Omental fat pad (tissue), 4 donors: ENCODE results near the gene GNPAT. TPM values are rescaled to one million over a fixed set of nuclear protein-coding genes. Genes with fewer than 3 reads are reported as not detected.
A peak's percentile ranks its signal among the peaks of the same experiment; 100 is the strongest.

ENCODE experiments used
- ATAC-seq: fragments of 150-250 bp; one replicate; pipeline ENCODE4 v1.9.1; 2016; ENCODE audit warnings: mild to moderate bottlenecking, moderate library complexity; ENCODE audit not compliant: low FRiP score
- DNase-seq: peaks from one replicate; pipeline ENCODE4 v3.0.0-alpha.2; 2019; ENCODE audit warnings: low spot score
- CTCF ChIP-seq, 3 donors: fragments of 450-650 bp; IDR thresholded peaks; one replicate each; pipeline ENCODE4 v1.5.1; 2016 to 2017; ENCODE audit warnings: antibody characterized with exemption in 3 of 3, mild to moderate bottlenecking in 3 of 3, moderate library complexity in 2 of 3
- total RNA-seq, 4 donors: library from RNA; depleted of rRNA; stranded (reverse); fragments of >200 nt; gene quantifications; one replicate each; pipeline ENCODE4 v1.1.0, GENCODE V29; 2016

Gene GNPAT
- 10 to 100 TPM; 25.9 to 40.8 (median 34.2) TPM for total RNA-seq

GRCh38 chr1:231240883-231241735, at the start of gene GNPAT:
TSS of gene GNPAT (plus strand) at chr1:231241212. CDS start at chr1:231241379, 167 bp downstream.
- ATAC-seq = peak; percentile 98
- no peak for TF ChIP-seq CTCF (IDR thresholded peaks at IDR 0.05)
- peak; percentile 66 for DNase-seq

- DNase-seq = no peak
- TF ChIP-seq CTCF (IDR thresholded peaks at IDR 0.05) = no peak
- ATAC-seq = no peak
Measured at GRCh38 chr1:231192620-231193163, 48.3 kb upstream of the GNPAT start.

GRCh38 chr1:231193710-231194340, 47.2 kb upstream of the GNPAT start:
- no peak for TF ChIP-seq CTCF (IDR thresholded peaks at IDR 0.05)
- DNase-seq (no peak), ATAC-seq (no peak)

DNA sequence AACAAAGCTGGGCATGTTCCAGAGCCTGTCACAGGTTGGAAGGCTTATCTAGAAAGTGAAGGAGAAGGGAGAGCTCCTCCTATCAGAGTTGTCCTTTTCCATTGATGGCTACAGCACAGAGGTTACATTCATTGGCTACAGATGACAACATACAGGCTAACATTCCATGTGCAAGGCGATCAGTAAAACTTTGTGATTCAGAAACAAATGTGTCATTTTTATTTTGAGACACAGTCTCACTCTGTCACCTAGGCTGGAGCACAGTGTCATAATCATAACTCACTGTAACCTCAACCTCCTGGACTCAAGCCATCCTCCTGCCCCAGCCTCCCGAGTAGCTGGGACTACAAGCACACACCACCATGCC, 46.6 kb upstream of the GNPAT start:
- DNase-seq = no peak
- no peak for ATAC-seq
- no peak for TF ChIP-seq CTCF (IDR thresholded peaks at IDR 0.05)

DNA sequence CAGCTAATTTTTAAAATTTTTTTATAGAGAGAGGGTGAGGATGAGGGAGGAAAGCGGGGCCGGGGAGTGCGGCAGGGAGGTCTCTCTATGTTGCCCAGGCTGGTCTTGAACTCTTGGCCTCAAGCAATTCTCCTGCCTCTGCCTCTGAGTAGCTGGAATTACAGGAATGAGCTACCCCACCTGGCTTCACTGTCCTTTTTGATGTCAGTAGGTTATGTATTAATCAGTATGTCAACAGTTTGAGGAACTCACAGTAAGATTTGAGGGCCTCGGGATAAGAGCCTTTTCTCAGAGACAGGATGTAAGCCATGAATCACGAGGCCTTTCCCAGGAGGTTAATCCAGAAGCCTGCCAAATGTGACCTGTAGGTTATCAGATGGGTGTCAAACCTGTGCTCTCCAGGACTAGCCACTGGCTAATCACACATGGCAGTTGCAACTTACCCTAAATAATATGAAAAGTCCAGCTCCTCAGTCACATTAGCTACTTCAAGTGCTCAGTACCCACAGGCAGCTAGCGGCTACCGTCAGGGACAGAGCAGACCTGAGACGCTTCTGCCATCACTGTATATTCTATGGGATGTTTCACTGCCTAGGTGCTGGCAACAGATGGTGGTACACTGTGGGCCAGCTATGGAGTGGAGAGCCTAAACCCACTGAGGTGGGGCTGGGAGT, 46.0 kb upstream of the GNPAT start:
- ATAC-seq = no peak
- no peak for DNase-seq

DNA sequence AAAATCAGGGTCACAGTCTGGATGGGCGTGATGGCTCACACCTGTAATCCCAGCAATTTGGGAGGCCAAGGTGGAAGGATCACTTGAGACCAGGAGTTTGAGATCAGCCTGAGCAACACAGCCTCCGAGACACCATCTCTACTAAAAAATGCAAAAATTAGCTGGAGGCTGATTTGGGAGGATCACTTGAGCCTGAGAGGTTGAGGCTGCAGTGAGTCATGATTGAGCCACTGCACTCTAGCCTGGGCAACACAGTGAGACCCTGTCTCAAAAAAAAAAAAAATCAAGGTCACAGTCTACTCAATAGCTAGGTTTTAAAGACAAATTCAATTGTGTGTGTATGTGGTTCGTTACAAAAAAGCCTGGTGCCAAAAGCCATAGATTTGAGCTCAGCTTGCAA, 44.7 kb upstream of the GNPAT start:
- no peak for TF ChIP-seq CTCF (IDR thresholded peaks at IDR 0.05)
- DNase-seq (no peak), ATAC-seq (no peak)

More for the DNA sequence above, 46.0 kb upstream of the GNPAT start:
- no peak for TF ChIP-seq CTCF (IDR thresholded peaks at IDR 0.05)
